ENCODE measurements around the gene SLCO6A1.

- TF ChIP-seq POLR2A (IDR thresholded peaks at IDR 0.05), result no peak
- TF ChIP-seq, protein P1, sequence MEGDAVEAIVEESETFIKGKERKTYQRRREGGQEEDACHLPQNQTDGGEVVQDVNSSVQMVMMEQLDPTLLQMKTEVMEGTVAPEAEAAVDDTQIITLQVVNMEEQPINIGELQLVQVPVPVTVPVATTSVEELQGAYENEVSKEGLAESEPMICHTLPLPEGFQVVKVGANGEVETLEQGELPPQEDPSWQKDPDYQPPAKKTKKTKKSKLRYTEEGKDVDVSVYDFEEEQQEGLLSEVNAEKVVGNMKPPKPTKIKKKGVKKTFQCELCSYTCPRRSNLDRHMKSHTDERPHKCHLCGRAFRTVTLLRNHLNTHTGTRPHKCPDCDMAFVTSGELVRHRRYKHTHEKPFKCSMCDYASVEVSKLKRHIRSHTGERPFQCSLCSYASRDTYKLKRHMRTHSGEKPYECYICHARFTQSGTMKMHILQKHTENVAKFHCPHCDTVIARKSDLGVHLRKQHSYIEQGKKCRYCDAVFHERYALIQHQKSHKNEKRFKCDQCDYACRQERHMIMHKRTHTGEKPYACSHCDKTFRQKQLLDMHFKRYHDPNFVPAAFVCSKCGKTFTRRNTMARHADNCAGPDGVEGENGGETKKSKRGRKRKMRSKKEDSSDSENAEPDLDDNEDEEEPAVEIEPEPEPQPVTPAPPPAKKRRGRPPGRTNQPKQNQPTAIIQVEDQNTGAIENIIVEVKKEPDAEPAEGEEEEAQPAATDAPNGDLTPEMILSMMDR (IDR thresholded peaks at IDR 0.05), result no peak
Observed at GRCh38 chr5:102498271-102499034, at the start of gene SLCO6A1.

All from gastroesophageal sphincter (tissue), 3 donors.